Measurements from ENCODE around the gene KCNK15.

Gene KCNK15

GRCh38 chr20:44723798-44724362 lies 21.8 kb upstream of the KCNK15 start:
- no peaks in the 10 kb centered on the region for H3K36me3 ChIP-seq (replicated peaks; ENCODE audit: insufficient read depth, low read length)
- H3K4me3 ChIP-seq (ENCODE audit: low read length) = no peak overlapping the region
- H3K9me2 ChIP-seq (replicated peaks; ENCODE audit: insufficient read depth, low read length) = no peaks in the 10 kb centered on the region
- H3K27me3 ChIP-seq (replicated peaks; ENCODE audit: insufficient read depth, low read length) = peaks cover 48% of the 10 kb centered on the region
- H3K27ac ChIP-seq (ENCODE audit: low read length) = no peak overlapping the region
- no peak for TF ChIP-seq EZH2phosphoT487 (IDR thresholded peaks at IDR 0.05; ENCODE audit: low read length)
- TF ChIP-seq, protein P1, sequence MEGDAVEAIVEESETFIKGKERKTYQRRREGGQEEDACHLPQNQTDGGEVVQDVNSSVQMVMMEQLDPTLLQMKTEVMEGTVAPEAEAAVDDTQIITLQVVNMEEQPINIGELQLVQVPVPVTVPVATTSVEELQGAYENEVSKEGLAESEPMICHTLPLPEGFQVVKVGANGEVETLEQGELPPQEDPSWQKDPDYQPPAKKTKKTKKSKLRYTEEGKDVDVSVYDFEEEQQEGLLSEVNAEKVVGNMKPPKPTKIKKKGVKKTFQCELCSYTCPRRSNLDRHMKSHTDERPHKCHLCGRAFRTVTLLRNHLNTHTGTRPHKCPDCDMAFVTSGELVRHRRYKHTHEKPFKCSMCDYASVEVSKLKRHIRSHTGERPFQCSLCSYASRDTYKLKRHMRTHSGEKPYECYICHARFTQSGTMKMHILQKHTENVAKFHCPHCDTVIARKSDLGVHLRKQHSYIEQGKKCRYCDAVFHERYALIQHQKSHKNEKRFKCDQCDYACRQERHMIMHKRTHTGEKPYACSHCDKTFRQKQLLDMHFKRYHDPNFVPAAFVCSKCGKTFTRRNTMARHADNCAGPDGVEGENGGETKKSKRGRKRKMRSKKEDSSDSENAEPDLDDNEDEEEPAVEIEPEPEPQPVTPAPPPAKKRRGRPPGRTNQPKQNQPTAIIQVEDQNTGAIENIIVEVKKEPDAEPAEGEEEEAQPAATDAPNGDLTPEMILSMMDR (IDR thresholded peaks at IDR 0.05; ENCODE audit: low read length) = no peak
- no peak for TF ChIP-seq EZH2 (optimal IDR thresholded peaks at IDR 0.05; ENCODE audit: low read depth, low read length)
- no peak for DNase-seq
- no peaks in the 10 kb centered on the region for H3K79me2 ChIP-seq (ENCODE audit: low read length)
- no peaks in the 10 kb centered on the region for H3F3A ChIP-seq (ENCODE audit: insufficient read depth, low read length)
- H2AFZ ChIP-seq (ENCODE audit: low read length) = no peak overlapping the region
- peaks cover 4% of the 10 kb centered on the region; the same call in 1 of the 2 replicates for H3K4me1 ChIP-seq (ENCODE audit: low read length)
- H4K20me1 ChIP-seq (ENCODE audit: insufficient read depth, low read length) = no peaks in the 10 kb centered on the region
- H3K4me2 ChIP-seq (ENCODE audit: low read depth, low read length) = no peak overlapping the region
- no peaks in the 10 kb centered on the region for H3K9me3 ChIP-seq (replicated peaks; ENCODE audit: insufficient read depth, low read length)
- H3K9ac ChIP-seq (ENCODE audit: low read length) = no peak overlapping the region

GRCh38 chr20:44724423-44725091 lies 21.1 kb upstream of the KCNK15 start:
- Histone ChIP-seq H3K4me1 (ENCODE audit: low read length) (peaks cover 4% of the 10 kb centered on the region; the same call in 1 of the 2 replicates), H3K4me3 (ENCODE audit: low read length) (no peak overlapping the region), H3K27ac (ENCODE audit: low read length) (no peak overlapping the region), H3K4me2 (ENCODE audit: low read depth, low read length) (no peak overlapping the region), H3K79me2 (ENCODE audit: low read length) (no peaks in the 10 kb centered on the region), H3K27me3 (replicated peaks; ENCODE audit: insufficient read depth, low read length) (peaks cover 47% of the 10 kb centered on the region), H3K36me3 (replicated peaks; ENCODE audit: insufficient read depth, low read length) (no peaks in the 10 kb centered on the region), H3K9me2 (replicated peaks; ENCODE audit: insufficient read depth, low read length) (no peaks in the 10 kb centered on the region), H3F3A (ENCODE audit: insufficient read depth, low read length) (no peaks in the 10 kb centered on the region), H4K20me1 (ENCODE audit: insufficient read depth, low read length) (no peaks in the 10 kb centered on the region), H3K9me3 (replicated peaks; ENCODE audit: insufficient read depth, low read length) (no peaks in the 10 kb centered on the region), H2AFZ (ENCODE audit: low read length) (no peak overlapping the region), H3K9ac (ENCODE audit: low read length) (no peak overlapping the region)
- no peak for DNase-seq
- no peak for TF ChIP-seq EZH2 (optimal IDR thresholded peaks at IDR 0.05; ENCODE audit: low read depth, low read length)
- TF ChIP-seq, protein P1 (IDR thresholded peaks at IDR 0.05; ENCODE audit: low read length) = no peak
- TF ChIP-seq EZH2phosphoT487 (IDR thresholded peaks at IDR 0.05; ENCODE audit: low read length) = no peak

- no peaks in the 10 kb centered on the region for H4K20me1 ChIP-seq (ENCODE audit: insufficient read depth, low read length)
- H3K27me3 ChIP-seq (replicated peaks; ENCODE audit: insufficient read depth, low read length) = peaks cover 34% of the 10 kb centered on the region
- no peak for TF ChIP-seq EZH2phosphoT487 (IDR thresholded peaks at IDR 0.05; ENCODE audit: low read length)
- TF ChIP-seq, protein P1 (IDR thresholded peaks at IDR 0.05; ENCODE audit: low read length) = no peak
- TF ChIP-seq EZH2 (optimal IDR thresholded peaks at IDR 0.05; ENCODE audit: low read depth, low read length) = no peak
- H3F3A ChIP-seq (ENCODE audit: insufficient read depth, low read length) = no peaks in the 10 kb centered on the region
- no peaks in the 10 kb centered on the region for H3K36me3 ChIP-seq (replicated peaks; ENCODE audit: insufficient read depth, low read length)
- DNase-seq = no peak
- no peaks in the 10 kb centered on the region for H3K79me2 ChIP-seq (ENCODE audit: low read length)
- no peak overlapping the region for H2AFZ ChIP-seq (ENCODE audit: low read length)
- no peaks in the 10 kb centered on the region for H3K9me3 ChIP-seq (replicated peaks; ENCODE audit: insufficient read depth, low read length)
- H3K9ac ChIP-seq (ENCODE audit: low read length) = no peak overlapping the region
- H3K27ac ChIP-seq (ENCODE audit: low read length) = no peak overlapping the region
- no peak overlapping the region for H3K4me2 ChIP-seq (ENCODE audit: low read depth, low read length)
- H3K4me1 ChIP-seq (ENCODE audit: low read length) = peaks cover 4% of the 10 kb centered on the region; the same call in 1 of the 2 replicates
- no peaks in the 10 kb centered on the region for H3K9me2 ChIP-seq (replicated peaks; ENCODE audit: insufficient read depth, low read length)
- no peak overlapping the region for H3K4me3 ChIP-seq (ENCODE audit: low read length)
Measured at GRCh38 chr20:44725837-44726236, 19.8 kb upstream of the KCNK15 start.

Measured in MM.1S (cell line).